ENCODE results near the gene NKX1-2.

- TF ChIP-seq CTCF (IDR thresholded peaks at IDR 0.05), result no peak
- no peak for TF ChIP-seq POLR2AphosphoS5 (IDR thresholded peaks at IDR 0.05)
- TF ChIP-seq POLR2A (IDR thresholded peaks at IDR 0.05), result no peak
- TF ChIP-seq EP300 (IDR thresholded peaks at IDR 0.05), result no peak
Measured at GRCh38 chr10:124430077-124430476, 19.8 kb downstream of the NKX1-2 start.

Data from upper lobe of left lung (tissue), 4 donors.